Mononuclear cell (primary cell): ENCODE results near the gene KLF1. TPM values are rescaled to one million over a fixed set of nuclear protein-coding genes. Genes with fewer than 3 reads are reported as not detected.
"Not testable (repeated sequence)": the region's sequence is repeated elsewhere in the genome, so short reads cannot be mapped to it uniquely, and the experiment has no call there.

ENCODE experiments used
- H3K27me3 ChIP-seq: 2 replicates; pipeline ENCODE4 v1.6.0; 2011; ENCODE audit warnings: low read length, control low read depth; ENCODE audit not compliant: insufficient read depth
- H3K4me1 ChIP-seq: 2 replicates; pipeline ENCODE4 v1.5.1; 2011; ENCODE audit warnings: mild to moderate bottlenecking, low read length, control low read depth; ENCODE audit not compliant: insufficient read depth
- H3K4me3 ChIP-seq: 2 replicates; pipeline ENCODE4 v1.5.1; 2011; ENCODE audit warnings: mild to moderate bottlenecking, low read length, moderate library complexity
- H3K9me3 ChIP-seq: 2 replicates; pipeline ENCODE4 v1.5.1; 2011; ENCODE audit warnings: low read depth, mild to moderate bottlenecking, control low read depth, low read length
- total RNA-seq: library from RNA; depleted of rRNA; stranded (reverse); fragments of >200 nt; gene quantifications from one replicate; pipeline ENCODE4 v1.2.3, GENCODE V29; 2012

The KLF1 gene
- total RNA-seq, result not detected

- Histone ChIP-seq H3K9me3 (no peaks in the 10 kb centered on the region), H3K4me1 (peaks cover 57% of the 10 kb centered on the region), H3K27me3 (no peaks in the 10 kb centered on the region), H3K4me3 (no peak within 1 kb of the TSS)
Observed at GRCh38 chr19:12886969-12887747, at the start of gene KLF1. TSS of gene KLF1 (minus strand) at chr19:12887201. CDS start at chr19:12887140, 61 bp downstream.

- H3K9me3 ChIP-seq, result no peaks in the 10 kb centered on the region
- no peaks in the 10 kb centered on the region for H3K27me3 ChIP-seq
- peaks cover 66% of the 10 kb centered on the region for H3K4me1 ChIP-seq
- H3K4me3 ChIP-seq, result no peak overlapping the region
Observed at GRCh38 chr19:12936582-12936981, 49.6 kb upstream of the KLF1 start.

GRCh38 chr19:12935071-12935470 is 48.1 kb upstream of the KLF1 start:
- Histone ChIP-seq H3K4me1 (peaks cover 51% of the 10 kb centered on the region), H3K9me3 (no peaks in the 10 kb centered on the region)

GRCh38 chr19:12933287-12934072 is 46.5 kb upstream of the KLF1 start, which contains the start of gene FARSA:
TSS of gene FARSA (minus strand) at chr19:12933711. CDS start at chr19:12933696, 15 bp downstream.
- peak within 1 kb of the TSS; percentile 79 for H3K4me3 ChIP-seq
- no peaks in the 10 kb centered on the region for H3K27me3 ChIP-seq
- peaks cover 40% of the 10 kb centered on the region for H3K4me1 ChIP-seq

More at GRCh38 chr19:12935071-12935470, 48.1 kb upstream of the KLF1 start:
- Histone ChIP-seq H3K4me3 (no peak overlapping the region), H3K27me3 (no peaks in the 10 kb centered on the region)

GRCh38 chr19:12932392-12933286 is 45.6 kb upstream of the KLF1 start:
- Histone ChIP-seq H3K4me3 (peak overlapping the region; percentile 79), H3K27me3 (no peaks in the 10 kb centered on the region), H3K4me1 (peaks cover 35% of the 10 kb centered on the region), H3K9me3 (no peaks in the 10 kb centered on the region)

More at GRCh38 chr19:12933287-12934072, 46.5 kb upstream of the KLF1 start, which contains the start of gene FARSA:
- H3K9me3 ChIP-seq, result no peaks in the 10 kb centered on the region

GRCh38 chr19:12930002-12930645 is 43.1 kb upstream of the KLF1 start:
- Histone ChIP-seq H3K4me1 (peaks cover 18% of the 10 kb centered on the region), H3K4me3 (no peak overlapping the region), H3K9me3 (no peaks in the 10 kb centered on the region), H3K27me3 (no peaks in the 10 kb centered on the region)

- H3K27me3 ChIP-seq, result no peaks in the 10 kb centered on the region
- H3K4me1 ChIP-seq, result no peaks in the 10 kb centered on the region
- H3K4me3 ChIP-seq, result no peak overlapping the region
- no peaks in the 10 kb centered on the region for H3K9me3 ChIP-seq
Observed at GRCh38 chr19:12924621-12925310, 37.8 kb upstream of the KLF1 start.

GRCh38 chr19:12922959-12923358 is 36.0 kb upstream of the KLF1 start:
- no peaks in the 10 kb centered on the region for H3K9me3 ChIP-seq
- peaks cover 11% of the 10 kb centered on the region for H3K4me1 ChIP-seq
- H3K27me3 ChIP-seq, result no peaks in the 10 kb centered on the region
- H3K4me3 ChIP-seq, result no peak overlapping the region

- no peak overlapping the region for H3K4me3 ChIP-seq
- H3K4me1 ChIP-seq, result peaks cover 11% of the 10 kb centered on the region
- H3K9me3 ChIP-seq, result no peaks in the 10 kb centered on the region
- H3K27me3 ChIP-seq, result no peaks in the 10 kb centered on the region
Observed at GRCh38 chr19:12921047-12921446, 34.0 kb upstream of the KLF1 start.

- no peak overlapping the region for H3K4me3 ChIP-seq
- H3K27me3 ChIP-seq, result no peaks in the 10 kb centered on the region
- peaks cover 26% of the 10 kb centered on the region for H3K4me1 ChIP-seq
- no peaks in the 10 kb centered on the region for H3K9me3 ChIP-seq
Observed at GRCh38 chr19:12918253-12918652, 31.3 kb upstream of the KLF1 start.

GRCh38 chr19:12915860-12916259 is 28.9 kb upstream of the KLF1 start:
- H3K27me3 ChIP-seq, H3K9me3 ChIP-seq, H3K4me3 ChIP-seq: not testable (repeated sequence)
- peaks cover 34% of the 10 kb centered on the region for H3K4me1 ChIP-seq

- Histone ChIP-seq H3K4me1 (peaks cover 29% of the 10 kb centered on the region), H3K4me3 (no peak overlapping the region), H3K27me3 (no peaks in the 10 kb centered on the region), H3K9me3 (no peaks in the 10 kb centered on the region)
Observed at GRCh38 chr19:12913851-12914690, 27.1 kb upstream of the KLF1 start.

- no peaks in the 10 kb centered on the region for H3K9me3 ChIP-seq
- H3K4me1 ChIP-seq, result peaks cover 24% of the 10 kb centered on the region
- H3K4me3 ChIP-seq, result no peak overlapping the region
- no peaks in the 10 kb centered on the region for H3K27me3 ChIP-seq
Observed at GRCh38 chr19:12913011-12913561, 26.1 kb upstream of the KLF1 start.
